ENCODE data around the gene SLCO4C1. TPM values are rescaled to one million over a fixed set of nuclear protein-coding genes. Genes with fewer than 3 reads are reported as not detected.

Gene SLCO4C1
- total RNA-seq, 1 donor from 2014 or later, result 4.0 TPM

GRCh38 chr5:102286476-102286875 lies 9.6 kb downstream of the SLCO4C1 start:
- TF ChIP-seq CTCF (IDR thresholded peaks at IDR 0.05; ENCODE audit: unreplicated experiment), result no peak
- Mint-ChIP-seq H3K36me3 (ENCODE audit: insufficient read depth) (no peaks in the 10 kb centered on the region), H3K4me3 (ENCODE audit: low read depth) (no peak overlapping the region), H3K4me1 (ENCODE audit: low read depth) (peaks cover 19% of the 10 kb centered on the region), H3K27ac (no peak overlapping the region), H3K27me3 (no peaks in the 10 kb centered on the region), H3K9me3 (ENCODE audit: low read depth) (no peaks in the 10 kb centered on the region)
- no peak for DNase-seq (ENCODE audit: low spot score, unreplicated experiment)

GRCh38 chr5:102283102-102283797 lies 12.8 kb downstream of the SLCO4C1 start:
- Mint-ChIP-seq H3K27me3 (no peaks in the 10 kb centered on the region), H3K36me3 (ENCODE audit: insufficient read depth) (no peaks in the 10 kb centered on the region), H3K4me3 (ENCODE audit: low read depth) (no peak overlapping the region), H3K4me1 (ENCODE audit: low read depth) (peaks cover under 1% of the 10 kb centered on the region), H3K9me3 (ENCODE audit: low read depth) (no peaks in the 10 kb centered on the region), H3K27ac (no peak overlapping the region)
- DNase-seq (ENCODE audit: low spot score, unreplicated experiment), result no peak
- TF ChIP-seq CTCF (IDR thresholded peaks at IDR 0.05; ENCODE audit: unreplicated experiment), result no peak

GRCh38 chr5:102279711-102280110 lies 16.4 kb downstream of the SLCO4C1 start:
- Mint-ChIP-seq H3K27me3 (no peaks in the 10 kb centered on the region), H3K36me3 (ENCODE audit: insufficient read depth) (no peaks in the 10 kb centered on the region), H3K27ac (no peak overlapping the region), H3K4me1 (ENCODE audit: low read depth) (no peaks in the 10 kb centered on the region), H3K4me3 (ENCODE audit: low read depth) (no peak overlapping the region), H3K9me3 (ENCODE audit: low read depth) (no peaks in the 10 kb centered on the region)
- TF ChIP-seq CTCF (IDR thresholded peaks at IDR 0.05; ENCODE audit: unreplicated experiment), result no peak
- DNase-seq (ENCODE audit: low spot score, unreplicated experiment), result no peak

- Mint-ChIP-seq H3K4me3 (ENCODE audit: low read depth) (no peak overlapping the region), H3K4me1 (ENCODE audit: low read depth) (no peaks in the 10 kb centered on the region), H3K27me3 (no peaks in the 10 kb centered on the region), H3K27ac (no peak overlapping the region), H3K36me3 (ENCODE audit: insufficient read depth) (no peaks in the 10 kb centered on the region), H3K9me3 (ENCODE audit: low read depth) (no peaks in the 10 kb centered on the region)
- TF ChIP-seq CTCF (IDR thresholded peaks at IDR 0.05; ENCODE audit: unreplicated experiment), result no peak
- DNase-seq (ENCODE audit: low spot score, unreplicated experiment), result no peak
Measured at GRCh38 chr5:102278231-102278630, 17.9 kb downstream of the SLCO4C1 start.

- H3K36me3 Mint-ChIP-seq (ENCODE audit: insufficient read depth), result no peaks in the 10 kb centered on the region
- no peaks in the 10 kb centered on the region for H3K27me3 Mint-ChIP-seq
- DNase-seq (ENCODE audit: low spot score, unreplicated experiment), result no peak
- H3K4me3 Mint-ChIP-seq (ENCODE audit: low read depth), result no peak overlapping the region
- no peaks in the 10 kb centered on the region for H3K4me1 Mint-ChIP-seq (ENCODE audit: low read depth)
- no peak for TF ChIP-seq CTCF (IDR thresholded peaks at IDR 0.05; ENCODE audit: unreplicated experiment)
- no peaks in the 10 kb centered on the region for H3K9me3 Mint-ChIP-seq (ENCODE audit: low read depth)
- no peak overlapping the region for H3K27ac Mint-ChIP-seq
Measured at GRCh38 chr5:102277144-102277543, 18.9 kb downstream of the SLCO4C1 start.

Measured in progenitor cell of endocrine pancreas (in vitro differentiated cells).